CD4-positive, CD25-positive, alpha-beta regulatory T cell (primary cell): Measurements from ENCODE around the gene HOXD8. TPM values are rescaled to one million over a fixed set of nuclear protein-coding genes. Genes with fewer than 3 reads are reported as not detected.
A peak's percentile ranks its signal among the peaks of the same experiment; 100 is the strongest.

Source experiments
- ATAC-seq, 2 donors: fragments of 150-1000 bp; cut with Tn5 transposase; one replicate each; pipeline ENCODE4 v1.10.0; 2021; ENCODE audit warnings: low read depth in 2 of 2, moderate number of reproducible peaks in 2 of 2, moderate library complexity in 1 of 2
- DNase-seq, 3 donors: peaks; one replicate each; pipeline versions ENCODE4 v3.0.0 to v3.0.0-alpha.2; 2012 to 2022; ENCODE audit warnings: mixed read lengths in 1 of 3
- H3K27ac ChIP-seq: one replicate; pipeline ENCODE4 v1.7.0; 2013; ENCODE audit warnings: mild to moderate bottlenecking, low read length; ENCODE audit not compliant: insufficient read depth, poor library complexity, severe bottlenecking
- H3K27me3 ChIP-seq: one replicate; pipeline ENCODE4 v1.7.0; 2013; ENCODE audit warnings: low read length; ENCODE audit not compliant: control insufficient read depth, insufficient read depth
- H3K36me3 ChIP-seq: one replicate; pipeline ENCODE4 v1.7.0; 2013; ENCODE audit warnings: mild to moderate bottlenecking, low read length, moderate library complexity; ENCODE audit not compliant: control insufficient read depth, insufficient read depth
- H3K4me1 ChIP-seq: 2 replicates; pipeline ENCODE4 v1.7.0; 2013; ENCODE audit warnings: mild to moderate bottlenecking, low read length; ENCODE audit not compliant: insufficient read depth, control insufficient read depth, poor library complexity, severe bottlenecking
- H3K4me3 ChIP-seq: one replicate; pipeline ENCODE4 v1.7.0; 2013; ENCODE audit warnings: low read depth, mild to moderate bottlenecking, low read length, moderate library complexity
- H3K9me3 ChIP-seq, 2 experiments: 1 replicate in 1 of 2; 2 replicates in 1 of 2; pipeline ENCODE4 v1.7.0; 2013; ENCODE audit warnings: low read length in 2 of 2, mild to moderate bottlenecking in 1 of 2, moderate library complexity in 1 of 2; ENCODE audit not compliant: control insufficient read depth in 2 of 2
- H3K27ac Mint-ChIP-seq, 3 donors: one replicate each; pipeline ENCODE4 v1.8.0; 2020 to 2022; ENCODE audit warnings: mild to moderate bottlenecking in 3 of 3, mixed read lengths in 3 of 3, moderate library complexity in 2 of 3
- H3K27me3 Mint-ChIP-seq: one replicate; pipeline ENCODE4 v1.8.0; 2022; ENCODE audit warnings: mild to moderate bottlenecking, mixed read lengths
- H3K36me3 Mint-ChIP-seq: one replicate; pipeline ENCODE4 v1.8.0; 2020; ENCODE audit warnings: mixed read lengths
- H3K4me1 Mint-ChIP-seq, 4 donors: one replicate each; pipeline ENCODE4 v1.8.0; 2020 to 2022; ENCODE audit warnings: mixed read lengths in 4 of 4, mild to moderate bottlenecking in 1 of 4
- H3K4me3 Mint-ChIP-seq, 4 donors: one replicate each; pipeline ENCODE4 v1.8.0; 2020 to 2022; ENCODE audit warnings: mild to moderate bottlenecking in 4 of 4, mixed read lengths in 4 of 4, moderate library complexity in 3 of 4
- H3K9me3 Mint-ChIP-seq, 7 donors: one replicate each; pipeline ENCODE4 v1.8.0; 2020 to 2022; ENCODE audit warnings: mixed read lengths in 7 of 7, mild to moderate bottlenecking in 3 of 7, moderate library complexity in 2 of 7
- polyA plus RNA-seq, 4 donors: library from polyadenylated mRNA; unstranded; fragments of 300-500 nt; fragmentation: Illumina TruSeq; gene quantifications; one replicate each; pipeline ENCODE4 v1.2.3, GENCODE V29; 2021
- total RNA-seq: library from RNA; stranded (reverse); gene quantifications from one replicate; pipeline ENCODE4 v1.2.3, GENCODE V29; 2022

HOXD8 gene
- total and polyA plus RNA-seq, 5 donors from 2014 or later, result not detected

DNA sequence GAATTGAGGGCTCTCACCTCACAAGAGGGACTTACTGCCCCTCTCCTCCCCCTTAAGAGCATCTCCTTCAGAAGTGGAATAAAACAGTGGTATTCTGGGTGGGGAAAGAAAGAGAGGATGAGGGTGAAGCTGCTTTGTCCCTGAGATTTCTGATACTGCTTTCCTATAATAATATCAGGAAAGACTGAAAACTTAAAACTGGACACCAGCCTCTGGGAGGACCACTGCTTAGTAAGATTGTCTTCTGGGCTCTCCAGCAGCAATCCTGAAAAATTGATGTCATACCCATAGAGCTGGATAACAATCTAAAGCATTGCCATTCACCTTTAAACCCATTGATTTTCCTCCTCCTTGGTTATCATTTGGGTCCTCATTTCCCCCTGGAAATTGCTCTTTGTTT lies 17.1 kb downstream of the HOXD8 start:
- no peaks in the 10 kb centered on the region for H3K36me3 Mint-ChIP-seq
- H3K27ac Mint-ChIP-seq, result no peak overlapping the region
- H3K27me3 ChIP-seq, result peaks cover 47% of the 10 kb centered on the region
- H3K27me3 Mint-ChIP-seq, result peaks cover 89% of the 10 kb centered on the region
- no peaks in the 10 kb centered on the region for H3K36me3 ChIP-seq
- H3K9me3 ChIP-seq, result peaks cover 0 to 4% of the 10 kb centered on the region in 2 experiments
- H3K4me3 ChIP-seq, result no peak overlapping the region
- no peak overlapping the region for H3K27ac ChIP-seq
- no peak for DNase-seq
- H3K4me3 Mint-ChIP-seq, result no peak overlapping the region
- ATAC-seq, result no peak
- H3K9me3 Mint-ChIP-seq, result peaks cover 0 to 9% (median 0%) of the 10 kb centered on the region in 7 donors
- H3K4me1 Mint-ChIP-seq, result peaks cover 0 to 14% (median 0%) of the 10 kb centered on the region in 4 donors
- H3K4me1 ChIP-seq, result no peaks in the 10 kb centered on the region

DNA sequence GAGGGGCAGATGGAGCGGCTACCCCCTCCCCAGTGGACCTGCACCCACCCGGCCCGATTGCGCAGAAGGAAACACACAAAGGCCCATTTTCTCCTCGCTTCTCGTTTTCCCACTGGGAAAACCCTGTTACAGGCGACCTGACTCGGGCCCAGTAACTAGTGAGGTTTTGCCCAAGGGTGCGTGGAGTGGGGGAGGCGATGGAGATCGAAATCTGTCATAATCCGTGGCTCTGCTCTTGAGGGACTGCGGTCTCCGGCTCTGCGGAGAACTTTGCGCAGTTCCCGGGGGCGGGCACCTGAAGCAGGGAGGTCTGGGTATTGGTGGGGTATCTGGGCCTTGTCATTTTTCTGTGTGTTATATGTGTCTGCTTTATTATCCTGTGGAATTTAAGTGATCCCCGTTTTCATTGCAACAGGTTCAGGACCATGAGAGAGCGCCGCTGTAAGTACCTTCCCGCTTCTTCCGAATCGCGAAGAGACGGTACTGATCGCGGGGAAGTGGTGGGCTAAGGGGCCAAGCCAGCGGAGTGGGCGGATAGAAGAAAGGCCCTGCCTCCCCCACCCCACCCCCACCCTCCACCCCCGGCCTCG lies 17.8 kb downstream of the HOXD8 start:
- Mint-ChIP-seq H3K4me1 (peaks cover 0 to 14% (median 0%) of the 10 kb centered on the region in 4 donors), H3K27me3 (peaks cover 85% of the 10 kb centered on the region), H3K4me3 (no peak overlapping the region), H3K27ac (peak overlapping the region in 1 of 3 donors; percentile 23), H3K9me3 (peaks cover 0 to 9% (median 0%) of the 10 kb centered on the region in 7 donors), H3K36me3 (no peaks in the 10 kb centered on the region)
- Histone ChIP-seq H3K27ac (no peak overlapping the region), H3K9me3 (peaks cover 0 to 4% of the 10 kb centered on the region in 2 experiments), H3K27me3 (peaks cover 41% of the 10 kb centered on the region), H3K4me3 (no peak overlapping the region), H3K36me3 (no peaks in the 10 kb centered on the region), H3K4me1 (no peaks in the 10 kb centered on the region)
- ATAC-seq (no peak), DNase-seq (no peak)

DNA sequence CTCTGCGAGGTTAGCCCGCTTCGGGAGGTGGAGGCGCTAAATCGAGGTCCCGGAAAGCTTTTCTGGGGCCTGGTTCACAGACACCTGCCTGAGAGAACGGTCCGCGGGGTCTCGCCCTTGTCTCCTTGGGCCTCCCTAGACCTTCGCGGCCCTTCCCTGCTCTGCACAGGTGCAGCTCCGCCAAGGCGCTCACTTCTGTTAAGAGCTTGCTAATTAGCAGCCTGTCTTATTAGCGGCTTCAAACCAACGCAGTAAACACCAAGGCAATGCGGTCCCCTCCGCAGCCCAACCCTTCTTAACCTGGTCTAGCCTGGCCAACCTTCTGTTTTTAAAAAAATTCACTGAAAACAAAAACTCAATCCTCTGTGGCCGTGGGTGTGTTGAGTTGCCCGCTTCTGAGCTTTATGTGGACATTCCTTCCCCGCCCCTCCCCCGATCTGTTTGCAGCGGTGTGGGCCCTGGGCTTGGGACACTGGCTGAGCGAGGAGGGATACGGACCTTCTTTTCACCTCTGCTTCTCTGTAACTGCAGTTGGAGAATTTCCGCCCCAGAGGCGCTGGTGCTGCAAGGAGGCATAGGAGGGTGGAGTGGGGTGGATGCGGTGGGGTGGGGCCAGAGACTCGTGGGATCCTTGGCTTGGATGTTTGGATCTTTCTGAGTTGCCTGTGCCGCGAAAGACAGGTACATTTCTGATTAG lies 18.4 kb downstream of the HOXD8 start:
- H3K4me3 ChIP-seq, result no peak overlapping the region
- H3K4me3 Mint-ChIP-seq, result no peak overlapping the region
- peaks cover 0 to 14% (median 0%) of the 10 kb centered on the region in 4 donors for H3K4me1 Mint-ChIP-seq
- H3K27me3 ChIP-seq, result peaks cover 41% of the 10 kb centered on the region
- no peak overlapping the region for H3K27ac Mint-ChIP-seq
- H3K9me3 ChIP-seq, result peaks cover 0 to 4% of the 10 kb centered on the region in 2 experiments
- H3K36me3 Mint-ChIP-seq, result no peaks in the 10 kb centered on the region
- peaks cover 89% of the 10 kb centered on the region for H3K27me3 Mint-ChIP-seq
- no peaks in the 10 kb centered on the region for H3K36me3 ChIP-seq
- no peak overlapping the region for H3K27ac ChIP-seq
- DNase-seq (no peak), ATAC-seq (no peak)
- no peaks in the 10 kb centered on the region for H3K4me1 ChIP-seq
- H3K9me3 Mint-ChIP-seq, result peaks cover 0 to 8% (median 0%) of the 10 kb centered on the region in 7 donors

DNA sequence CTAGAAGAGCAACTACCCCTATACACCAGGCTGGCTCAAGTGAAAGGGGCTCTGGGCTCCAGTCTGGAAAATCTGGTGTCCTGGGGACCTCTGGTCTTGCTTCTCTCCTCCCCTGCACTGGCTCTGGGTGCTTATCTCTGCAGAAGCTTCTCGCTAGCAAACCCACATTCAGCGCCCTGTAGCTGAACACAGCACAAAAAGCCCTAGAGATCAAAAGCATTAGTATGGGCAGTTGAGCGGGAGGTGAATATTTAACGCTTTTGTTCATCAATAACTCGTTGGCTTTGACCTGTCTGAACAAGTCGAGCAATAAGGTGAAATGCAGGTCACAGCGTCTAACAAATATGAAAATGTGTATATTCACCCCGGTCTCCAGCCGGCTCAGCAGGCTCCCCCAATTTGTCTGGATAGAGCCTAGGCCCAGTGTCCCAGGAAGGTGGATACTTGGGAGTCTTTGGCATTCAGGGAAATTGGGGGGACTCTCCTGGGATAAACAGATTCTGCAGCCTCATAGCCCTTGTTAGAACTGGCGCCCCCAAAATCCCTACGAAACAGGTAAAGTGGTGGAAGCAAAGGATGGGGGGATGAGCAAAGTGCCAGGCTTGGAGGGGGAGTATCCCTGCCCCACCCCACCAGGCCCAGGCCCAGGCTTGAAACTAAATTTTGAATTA lies 19.4 kb downstream of the HOXD8 start:
- no peak overlapping the region for H3K4me3 Mint-ChIP-seq
- no peaks in the 10 kb centered on the region for H3K4me1 ChIP-seq
- no peak overlapping the region for H3K27ac Mint-ChIP-seq
- no peak for ATAC-seq
- H3K9me3 Mint-ChIP-seq, result peaks cover 0 to 5% (median 0%) of the 10 kb centered on the region in 7 donors
- H3K27me3 Mint-ChIP-seq, result peaks cover 89% of the 10 kb centered on the region
- no peak for DNase-seq
- peaks cover 43% of the 10 kb centered on the region for H3K27me3 ChIP-seq
- no peaks in the 10 kb centered on the region for H3K36me3 ChIP-seq
- no peak overlapping the region for H3K27ac ChIP-seq
- no peak overlapping the region for H3K4me3 ChIP-seq
- no peaks in the 10 kb centered on the region for H3K36me3 Mint-ChIP-seq
- peaks cover 0 to 4% of the 10 kb centered on the region in 2 experiments for H3K9me3 ChIP-seq
- peaks cover 0 to 14% (median 0%) of the 10 kb centered on the region in 4 donors for H3K4me1 Mint-ChIP-seq

DNA sequence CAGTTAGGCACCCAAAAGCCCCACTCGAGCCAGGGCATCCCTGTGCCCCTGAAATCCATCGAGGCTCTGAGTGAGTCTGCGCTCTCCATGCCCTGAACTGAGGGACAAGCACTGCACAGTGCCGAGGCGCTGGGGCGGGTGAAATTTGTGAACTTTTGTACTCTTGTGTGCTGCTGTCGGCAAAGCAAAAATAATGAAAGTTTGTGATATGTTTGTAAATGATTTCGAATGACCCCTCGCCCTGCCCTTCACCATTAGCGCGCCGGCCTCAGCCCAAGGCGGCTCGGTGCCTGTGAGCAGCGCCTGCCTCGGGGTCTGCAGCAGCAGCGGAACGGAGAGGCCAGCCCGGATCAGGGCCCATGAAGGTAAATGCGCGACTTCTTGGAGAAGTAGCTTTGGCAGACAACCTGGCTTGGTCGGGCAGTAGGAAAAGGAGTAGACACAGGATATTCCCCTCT lies 20.0 kb downstream of the HOXD8 start:
- Histone ChIP-seq H3K9me3 (peaks cover 0 to 4% of the 10 kb centered on the region in 2 experiments), H3K27me3 (peaks cover 47% of the 10 kb centered on the region), H3K27ac (no peak overlapping the region), H3K36me3 (no peaks in the 10 kb centered on the region), H3K4me3 (no peak overlapping the region), H3K4me1 (no peaks in the 10 kb centered on the region)
- no peak overlapping the region for H3K27ac Mint-ChIP-seq
- H3K4me3 Mint-ChIP-seq, result no peak overlapping the region
- no peak for DNase-seq
- peaks cover 89% of the 10 kb centered on the region for H3K27me3 Mint-ChIP-seq
- H3K36me3 Mint-ChIP-seq, result no peaks in the 10 kb centered on the region
- ATAC-seq, result no peak
- H3K9me3 Mint-ChIP-seq, result peaks cover 0 to 6% (median 0%) of the 10 kb centered on the region in 7 donors
- peaks cover 0 to 14% (median 0%) of the 10 kb centered on the region in 4 donors for H3K4me1 Mint-ChIP-seq

DNA sequence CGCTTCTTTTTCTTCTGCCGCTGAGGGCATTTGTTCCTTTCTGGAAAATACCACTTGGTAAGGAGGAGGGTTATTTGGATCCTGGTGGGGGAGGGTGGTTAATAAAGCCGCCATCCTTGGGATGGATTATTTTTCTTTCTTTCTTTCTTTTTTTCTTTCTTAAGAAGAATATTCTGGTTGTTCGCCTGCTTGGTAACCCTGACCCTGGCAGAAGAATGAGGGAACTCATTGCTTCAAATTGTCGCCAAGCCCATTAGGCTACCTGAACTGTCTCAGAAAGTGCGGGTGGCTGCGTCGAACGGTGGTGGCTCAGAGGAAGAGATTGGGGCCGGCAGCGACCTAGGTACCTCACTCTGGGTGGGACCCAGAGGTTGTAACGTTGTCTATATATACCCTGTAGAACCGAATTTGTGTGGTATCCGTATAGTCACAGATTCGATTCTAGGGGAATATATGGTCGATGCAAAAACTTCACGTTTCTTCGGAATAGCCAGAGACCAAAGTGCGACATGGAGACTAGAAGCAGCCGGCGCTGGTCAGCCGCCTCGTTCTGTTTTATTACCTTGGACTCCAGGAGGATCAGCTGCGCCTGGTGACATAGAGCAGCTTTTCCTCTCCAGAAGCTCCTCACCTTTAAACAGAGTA lies 20.6 kb downstream of the HOXD8 start:
- ATAC-seq, result no peak
- H3K4me3 Mint-ChIP-seq, result peak overlapping the region in 1 of 4 donors; percentile 0
- H3K27me3 ChIP-seq, result peaks cover 49% of the 10 kb centered on the region

More for the DNA sequence above, 20.6 kb downstream of the HOXD8 start:
- peaks cover 0 to 8% (median 0%) of the 10 kb centered on the region in 7 donors for H3K9me3 Mint-ChIP-seq
- H3K27me3 Mint-ChIP-seq, result peaks cover 89% of the 10 kb centered on the region
- peak overlapping the region in 1 of 3 donors; percentile 64 for H3K27ac Mint-ChIP-seq
- no peaks in the 10 kb centered on the region for H3K36me3 ChIP-seq
- peaks cover 0 to 14% (median 0%) of the 10 kb centered on the region in 4 donors for H3K4me1 Mint-ChIP-seq
- no peaks in the 10 kb centered on the region for H3K4me1 ChIP-seq
- no peaks in the 10 kb centered on the region for H3K36me3 Mint-ChIP-seq
- no peak for DNase-seq
- H3K9me3 ChIP-seq, result peaks cover 0 to 4% of the 10 kb centered on the region in 2 experiments
- H3K4me3 ChIP-seq, result no peak overlapping the region
- no peak overlapping the region for H3K27ac ChIP-seq
